H1 (cell line): ENCODE results near the gene PRKAG3. TPM values are rescaled to one million over a fixed set of nuclear protein-coding genes. Genes with fewer than 3 reads are reported as not detected.

ENCODE experiments used
- CTCF ChIA-PET: fragments of 300-600 bp; sonication (Branson Sonifier 250); formaldehyde crosslinking; loops from one replicate; lab custom pipeline; 2021; ENCODE audit not compliant: partially characterized antibody; lab: Charles Lee
- POLR2A ChIA-PET: fragments of 300-600 bp; sonication (Branson Sonifier 250); formaldehyde crosslinking; loops from one replicate; lab custom pipeline; 2021; ENCODE audit warnings: inconsistent platforms; ENCODE audit not compliant: partially characterized antibody; lab: Charles Lee
- DNase-seq, 2 experiments: peaks; one replicate each; pipeline versions ENCODE4 v3.0.0 to v3.0.0-alpha.2; 2010 to 2022; ENCODE audit warnings: low spot score in 2 of 2, low read depth in 1 of 2, mixed read lengths in 1 of 2
- FAIRE-seq: peaks from 2 replicates; lab custom pipeline; 2011; peaks lifted over from hg19 to GRCh38; lab: Jason Lieb, UNC
- H2AFZ ChIP-seq: 2 replicates; pipeline ENCODE4 v1.8.1; 2012; ENCODE audit warnings: low read length, inconsistent platforms
- H2AK5ac ChIP-seq: 2 replicates; pipeline ENCODE4 v1.6.1; 2013; ENCODE audit warnings: low read depth, low read length
- H2BK120ac ChIP-seq: replicated peaks from 2 replicates; pipeline ENCODE3; 2013; ENCODE audit warnings: low read depth, low read length, inconsistent platforms
- H2BK12ac ChIP-seq: 2 replicates; pipeline ENCODE4 v1.6.1; 2013; ENCODE audit warnings: low read depth, low read length
- H2BK15ac ChIP-seq: 2 replicates; pipeline ENCODE4 v1.6.1; 2013; ENCODE audit warnings: low read length
- H2BK20ac ChIP-seq: 2 replicates; pipeline ENCODE4 v1.6.1; 2013; ENCODE audit warnings: low read length
- H2BK5ac ChIP-seq: 2 replicates; pipeline ENCODE4 v1.6.1; 2013; ENCODE audit warnings: low read depth, low read length
- H3K14ac ChIP-seq: 2 replicates; pipeline ENCODE4 v1.6.1; 2013; ENCODE audit warnings: inconsistent platforms; ENCODE audit not compliant: insufficient read length
- H3K18ac ChIP-seq: 2 replicates; pipeline ENCODE4 v1.6.1; 2013; ENCODE audit warnings: low read length; ENCODE audit errors: extremely low read depth
- H3K23ac ChIP-seq: 2 replicates; pipeline ENCODE4 v1.6.1; 2013; ENCODE audit warnings: inconsistent platforms; ENCODE audit not compliant: insufficient read length
- H3K23me2 ChIP-seq: 2 replicates; pipeline ENCODE4 v1.6.1; 2013; ENCODE audit warnings: low read depth, low read length
- H3K27ac ChIP-seq: 2 replicates; pipeline ENCODE4 v1.6.1; 2011; ENCODE audit warnings: low read depth, low read length, inconsistent platforms
- H3K27me3 ChIP-seq, 4 experiments: replicated peaks in 1 of 4; 1 replicate in 1 of 4; 2 replicates in 3 of 4; pipeline versions ENCODE4 v1.6.1 to v1.8.1; 2011 to 2013; ENCODE audit warnings: low read length in 3 of 4, mild to moderate bottlenecking in 3 of 4, inconsistent platforms in 2 of 4, mixed read lengths in 2 of 4, moderate library complexity in 1 of 4; ENCODE audit not compliant: control insufficient read depth in 3 of 4, insufficient read depth in 3 of 4; ENCODE audit errors: extremely low read depth in 1 of 4
- H3K36me3 ChIP-seq, 4 experiments: 2 replicates each; pipeline versions ENCODE4 v1.6.1 to v1.8.1; 2011 to 2013; ENCODE audit warnings: mild to moderate bottlenecking in 4 of 4, low read length in 3 of 4, moderate library complexity in 2 of 4, control low read depth in 1 of 4, inconsistent platforms in 1 of 4; ENCODE audit not compliant: insufficient read depth in 4 of 4, control insufficient read depth in 2 of 4
- H3K4ac ChIP-seq: replicated peaks from 2 replicates; pipeline ENCODE3; 2013; ENCODE audit warnings: low read length, low read depth, mixed read lengths, inconsistent platforms; ENCODE audit not compliant: insufficient read length
- H3K4me1 ChIP-seq, 4 experiments: replicated peaks in 1 of 4; 1 replicate in 1 of 4; 2 replicates in 3 of 4; pipeline versions ENCODE4 v1.6.1 to v1.8.1; 2011 to 2013; ENCODE audit warnings: low read length in 3 of 4, inconsistent platforms in 2 of 4, mixed read lengths in 1 of 4; ENCODE audit not compliant: insufficient read depth in 4 of 4, control insufficient read depth in 3 of 4
- H3K4me2 ChIP-seq, 2 experiments: 2 replicates each; pipeline versions ENCODE4 v1.6.1 to v1.8.1; 2011 to 2013; ENCODE audit warnings: low read depth in 2 of 2, low read length in 2 of 2, control low read depth in 1 of 2, inconsistent platforms in 1 of 2, mild to moderate bottlenecking in 1 of 2; ENCODE audit not compliant: insufficient read depth in 1 of 2
- H3K4me3 ChIP-seq, 4 experiments: fragments of 200-600, 300-600 bp in 1 of 4; sonication (generic), shearing (Covaris generic), sonication (Bioruptor Twin) in 1 of 4; 2 replicates each; pipeline versions ENCODE4 v1.5.1 to v1.8.1; 2011 to 2016; ENCODE audit warnings: low read length in 4 of 4, low read depth in 3 of 4, control low read depth in 2 of 4, inconsistent platforms in 2 of 4, mild to moderate bottlenecking in 2 of 4, mixed read lengths in 1 of 4, moderate library complexity in 1 of 4; ENCODE audit not compliant: insufficient read depth in 2 of 4; ENCODE audit errors: extremely low read depth in 1 of 4
- H3K56ac ChIP-seq: replicated peaks from 2 replicates; pipeline ENCODE3; 2013; ENCODE audit warnings: low read depth, mild to moderate bottlenecking, mixed read lengths, low read length, inconsistent platforms; ENCODE audit not compliant: insufficient read length
- H3K79me1 ChIP-seq: 2 replicates; pipeline ENCODE4 v1.6.1; 2013; ENCODE audit warnings: low read depth, low read length, control low read depth
- H3K79me2 ChIP-seq, 2 experiments: 2 replicates each; pipeline versions ENCODE4 v1.6.1 to v1.8.1; 2012 to 2013; ENCODE audit warnings: low read length in 2 of 2, mild to moderate bottlenecking in 2 of 2, inconsistent platforms in 1 of 2; ENCODE audit not compliant: insufficient read depth in 2 of 2, control insufficient read depth in 1 of 2
- H3K9ac ChIP-seq, 4 experiments: replicated peaks in 1 of 4; 1 replicate in 1 of 4; 2 replicates in 3 of 4; pipeline versions ENCODE4 v1.6.1 to v1.8.1; 2011 to 2013; ENCODE audit warnings: low read depth in 3 of 4, low read length in 3 of 4, control low read depth in 2 of 4, mild to moderate bottlenecking in 2 of 4, moderate library complexity in 2 of 4, inconsistent platforms in 1 of 4; ENCODE audit errors: extremely low read depth in 1 of 4
- H3K9me3 ChIP-seq, 2 experiments: 2 replicates each; pipeline versions ENCODE4 v1.6.1 to v1.8.1; 2012 to 2013; ENCODE audit warnings: mild to moderate bottlenecking in 2 of 2, moderate library complexity in 2 of 2, control low read depth in 1 of 2, inconsistent platforms in 1 of 2, low read depth in 1 of 2, low read length in 1 of 2, mixed read lengths in 1 of 2; ENCODE audit not compliant: insufficient read depth in 2 of 2
- H4K20me1 ChIP-seq, 2 experiments: replicated peaks in 1 of 2; 2 replicates each; pipeline versions ENCODE3 to v1.8.1; 2011 to 2013; ENCODE audit warnings: inconsistent platforms in 2 of 2, low read length in 2 of 2, mild to moderate bottlenecking in 1 of 2; ENCODE audit not compliant: insufficient read depth in 2 of 2, control insufficient read depth in 1 of 2
- H4K5ac ChIP-seq: 2 replicates; pipeline ENCODE4 v1.6.1; 2013; ENCODE audit warnings: low read length, low read depth, mixed read lengths, inconsistent platforms; ENCODE audit not compliant: insufficient read length
- H4K8ac ChIP-seq: 2 replicates; pipeline ENCODE4 v1.8.0; 2013; ENCODE audit warnings: mild to moderate bottlenecking, moderate library complexity, low read length, inconsistent platforms; ENCODE audit not compliant: insufficient read depth; ENCODE audit errors: extremely low read depth
- H4K91ac ChIP-seq: replicated peaks from 2 replicates; pipeline ENCODE3; 2013; ENCODE audit warnings: low read length, mixed read lengths, inconsistent platforms; ENCODE audit not compliant: insufficient read length
- CHD2 ChIP-seq: IDR thresholded peaks from 2 replicates; pipeline ENCODE4 v1.6.1; 2012; ENCODE audit warnings: low read length, improper control_type of control experiment
- EZH2 ChIP-seq: fragments of 200-600 bp; sonication (generic); IDR thresholded peaks from 2 replicates; pipeline ENCODE4 v1.7.1; 2012; ENCODE audit warnings: low read depth, mild to moderate bottlenecking, moderate library complexity, low read length, inconsistent platforms; ENCODE audit not compliant: severe bottlenecking
- FOSL1 ChIP-seq: IDR thresholded peaks from 2 replicates; pipeline ENCODE4 v1.6.1; 2011; ENCODE audit warnings: mild to moderate bottlenecking, low read depth, low read length, moderate library complexity; ENCODE audit not compliant: insufficient read depth
- RXRA ChIP-seq: IDR thresholded peaks from 2 replicates; pipeline ENCODE4 v1.6.1; 2011; ENCODE audit warnings: low read depth, mild to moderate bottlenecking, low read length, moderate library complexity; ENCODE audit not compliant: insufficient read depth
- SAP30 ChIP-seq: fragments of 300-600 bp; sonication (generic); IDR thresholded peaks from 2 replicates; pipeline ENCODE4 v1.7.1; 2012; ENCODE audit warnings: low read length, moderate library complexity, mild to moderate bottlenecking, inconsistent platforms; ENCODE audit not compliant: insufficient read depth, insufficient replicate concordance
- SP4 ChIP-seq: IDR thresholded peaks from 2 replicates; pipeline ENCODE4 v1.6.1; 2012; ENCODE audit warnings: low read length, inconsistent platforms
- SUZ12 ChIP-seq: fragments of 200-600 bp; sonication (generic); IDR thresholded peaks from 2 replicates; pipeline ENCODE4 v1.6.1; 2012; ENCODE audit warnings: mild to moderate bottlenecking, inconsistent platforms, low read length, moderate library complexity, mixed read lengths
- TEAD4 ChIP-seq: IDR thresholded peaks from 2 replicates; pipeline ENCODE4 v1.6.1; 2012; ENCODE audit warnings: low read depth, low read length, inconsistent platforms, mixed read lengths
- WGBS, 2 experiments: shearing (Covaris generic) in 1 of 2; methylation state at CpG; one replicate each; pipeline versions ENCODE4 v1.1.6 to v1.1.7; 2013 to 2015; ENCODE audit warnings: low lambda C conversion rate in 2 of 2, mixed read lengths in 2 of 2, inconsistent platforms in 1 of 2, low coverage in 1 of 2, missing lambda C conversion rate in 1 of 2; ENCODE audit not compliant: insufficient replicate concordance in 2 of 2, insufficient coverage in 1 of 2, insufficient read length in 1 of 2; ENCODE audit errors: extremely low coverage in 1 of 2, missing lambda C conversion rate in 1 of 2; 5-methylcytosine and 5-hydroxymethylcytosine counted together
- polyA plus RNA-seq, 7 experiments: library from polyadenylated mRNA; depleted of rRNA in 3 of 7; stranded (reverse) in 5 of 7; unstranded in 2 of 7; fragments of >200 nt in 5 of 7; fragments of 200-250 nt in 2 of 7; gene quantifications; 1 replicate in 5 of 7; 2 replicates in 1 of 7; 4 replicates in 1 of 7; pipeline versions ENCODE4 v1.2.1 to v1.2.3, GENCODE V29; 2011 to 2013; ENCODE audit warnings: missing spikeins in 2 of 7, mixed read lengths in 2 of 7
- total RNA-seq: library from RNA; stranded (reverse); fragmentation: NEBNext Ultra II Directional; extraction: Animal tissue kit (Norgen Biotek cat#: 25700); gene quantifications from 2 replicates; pipeline ENCODE4 v1.2.1, GENCODE V29; 2021
- TF ChIP-seq, protein P1 (sequence below), 3 experiments: IDR thresholded peaks; 1 replicate in 2 of 3; 2 replicates in 1 of 3; pipeline versions ENCODE4 v1.5.1 to v1.6.1; 2011; ENCODE audit warnings: low read length in 3 of 3, mild to moderate bottlenecking in 3 of 3, inconsistent platforms in 2 of 3, low read depth in 1 of 3, moderate library complexity in 1 of 3; ENCODE audit not compliant: insufficient read depth in 1 of 3; ENCODE audit errors: control extremely low read depth in 1 of 3

PRKAG3 gene
- total and polyA plus RNA-seq, 2 of the 8 experiments (the other 6 are each of a cell fraction or from before 2014, with no cell fraction given), result not detected

GRCh38 chr2:218780851-218781690 is 50.5 kb downstream of the PRKAG3 start:
- H4K20me1 ChIP-seq, result peaks cover 0 to 3% of the 10 kb centered on the region in 2 experiments
- no peak for FAIRE-seq
- H2BK120ac ChIP-seq, result no peak overlapping the region
- CTCF ChIA-PET, result interaction anchor here (0.6 to 2.2 kb wide), 6 partner anchors 8 to 545 kb away, joined by 3 to 9 read pairs (median 4); no protein-coding TSS in a partner anchor
- no peak overlapping the region for H2BK20ac ChIP-seq
- H3K4me3 ChIP-seq, result peak overlapping the region; percentile 58 to 79 (median 68)
- POLR2A ChIA-PET, result interaction anchor here (1.2 to 3.5 kb wide), 3 partner anchors 15 to 59 kb away, joined by 5 to 10 read pairs (median 5); no protein-coding TSS in a partner anchor
- H4K5ac ChIP-seq, result no peak overlapping the region
- H2AFZ ChIP-seq, result no peak overlapping the region
- no peak overlapping the region for H2BK15ac ChIP-seq
- 51% methylated on average over 15 of the region's 15 CpGs; no CpG with 5 or more reads in 1 of the 2 experiments for WGBS, 2 experiments
- H3K79me1 ChIP-seq, result no peaks in the 10 kb centered on the region
- peak overlapping the region; percentile 91; the same call in 1 of the 2 replicates for H4K8ac ChIP-seq
- DNase-seq, result no peak
- H3K36me3 ChIP-seq, result no peaks in the 10 kb centered on the region
- no peaks in the 10 kb centered on the region for H3K79me2 ChIP-seq
- H3K14ac ChIP-seq, result no peak overlapping the region
- H2BK12ac ChIP-seq, result no peak overlapping the region
- no peak overlapping the region for H4K91ac ChIP-seq
- peaks cover 0 to 2% (median under 1%) of the 10 kb centered on the region in 4 experiments; a peak in 1 of 7 replicates for H3K4me1 ChIP-seq
- no peak overlapping the region for H3K27ac ChIP-seq
- no peak overlapping the region for H2AK5ac ChIP-seq
- peak overlapping the region; percentile 69 for H3K4ac ChIP-seq
- no peak overlapping the region for H3K23ac ChIP-seq
- no peak overlapping the region for H3K9ac ChIP-seq
- peak overlapping the region; percentile 84 to 97 for H3K4me2 ChIP-seq
- H2BK5ac ChIP-seq, result no peak overlapping the region
- H3K56ac ChIP-seq, result no peak overlapping the region
- peaks cover 8% of the 10 kb centered on the region for H3K23me2 ChIP-seq
- H3K18ac ChIP-seq, result no peak overlapping the region
- no peaks in the 10 kb centered on the region for H3K9me3 ChIP-seq
- peaks cover 4 to 33% (median 25%) of the 10 kb centered on the region in 4 experiments for H3K27me3 ChIP-seq
- TF ChIP-seq EZH2 (no peak), SP4 (no peak), SUZ12 (no peak), SAP30 (no peak), RXRA (no peak), FOSL1 (no peak), CHD2 (no peak), TEAD4 (no peak)
- TF ChIP-seq, protein P1, sequence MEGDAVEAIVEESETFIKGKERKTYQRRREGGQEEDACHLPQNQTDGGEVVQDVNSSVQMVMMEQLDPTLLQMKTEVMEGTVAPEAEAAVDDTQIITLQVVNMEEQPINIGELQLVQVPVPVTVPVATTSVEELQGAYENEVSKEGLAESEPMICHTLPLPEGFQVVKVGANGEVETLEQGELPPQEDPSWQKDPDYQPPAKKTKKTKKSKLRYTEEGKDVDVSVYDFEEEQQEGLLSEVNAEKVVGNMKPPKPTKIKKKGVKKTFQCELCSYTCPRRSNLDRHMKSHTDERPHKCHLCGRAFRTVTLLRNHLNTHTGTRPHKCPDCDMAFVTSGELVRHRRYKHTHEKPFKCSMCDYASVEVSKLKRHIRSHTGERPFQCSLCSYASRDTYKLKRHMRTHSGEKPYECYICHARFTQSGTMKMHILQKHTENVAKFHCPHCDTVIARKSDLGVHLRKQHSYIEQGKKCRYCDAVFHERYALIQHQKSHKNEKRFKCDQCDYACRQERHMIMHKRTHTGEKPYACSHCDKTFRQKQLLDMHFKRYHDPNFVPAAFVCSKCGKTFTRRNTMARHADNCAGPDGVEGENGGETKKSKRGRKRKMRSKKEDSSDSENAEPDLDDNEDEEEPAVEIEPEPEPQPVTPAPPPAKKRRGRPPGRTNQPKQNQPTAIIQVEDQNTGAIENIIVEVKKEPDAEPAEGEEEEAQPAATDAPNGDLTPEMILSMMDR (IDR thresholded peaks at IDR 0.05; ENCODE audit: control extremely low read depth in 1 of 3, insufficient read depth in 1 of 3, low read depth in 1 of 3, low read length in 3 of 3), result no peak
